PFSK-1 (cell line): ENCODE results near the gene POLR1E.

ENCODE experiments used
- FOXP2 ChIP-seq: optimal IDR thresholded peaks from 2 replicates; pipeline ENCODE3; 2011; ENCODE audit warnings: borderline replicate concordance, control low read depth, inconsistent platforms; ENCODE audit not compliant: insufficient read depth; ENCODE audit errors: extremely low read length, extremely low read depth
- POLR2AphosphoS5 ChIP-seq: IDR thresholded peaks from 2 replicates; pipeline ENCODE4 v1.6.1; 2012; ENCODE audit warnings: low read depth, mild to moderate bottlenecking, control low read depth, low read length, moderate library complexity
- REST ChIP-seq, 2 experiments: IDR thresholded peaks; 2 replicates each; pipeline versions ENCODE4 v1.6.1 to v1.8.0; 2011 to 2012; ENCODE audit warnings: low read depth in 2 of 2, low read length in 2 of 2, control low read depth in 1 of 2, inconsistent platforms in 1 of 2, mild to moderate bottlenecking in 1 of 2, moderate library complexity in 1 of 2; ENCODE audit not compliant: insufficient read depth in 1 of 2
- SIN3A ChIP-seq: IDR thresholded peaks from 2 replicates; pipeline ENCODE4 v1.6.1; 2012; ENCODE audit warnings: mild to moderate bottlenecking, low read length, moderate library complexity, borderline replicate concordance; ENCODE audit not compliant: insufficient read depth
- TAF1 ChIP-seq: IDR thresholded peaks from 2 replicates; pipeline ENCODE4 v1.6.1; 2012; ENCODE audit warnings: low read length, control low read depth, borderline replicate concordance; ENCODE audit not compliant: insufficient read depth

Gene POLR1E

GRCh38 chr9:37456817-37457216 lies 28.9 kb upstream of the POLR1E start:
- TF ChIP-seq TAF1: no peak
- no peak for TF ChIP-seq REST (IDR thresholded peaks at IDR 0.05; ENCODE audit: insufficient read depth in 1 of 2, low read depth in 2 of 2, low read length in 2 of 2)
- TF ChIP-seq FOXP2: no peak
- TF ChIP-seq POLR2AphosphoS5: no peak
- no peak for TF ChIP-seq SIN3A

- TF ChIP-seq SIN3A (no peak), TAF1 (no peak), POLR2AphosphoS5 (no peak), FOXP2 (no peak), REST (IDR thresholded peaks at IDR 0.05; ENCODE audit: insufficient read depth in 1 of 2, low read depth in 2 of 2, low read length in 2 of 2) (no peak)
Observed at GRCh38 chr9:37464006-37464405, 21.7 kb upstream of the POLR1E start.

GRCh38 chr9:37464426-37465248 lies 21.1 kb upstream of the POLR1E start:
- TF ChIP-seq REST (IDR thresholded peaks at IDR 0.05; ENCODE audit: insufficient read depth in 1 of 2, low read depth in 2 of 2, low read length in 2 of 2): no peak
- no peak for TF ChIP-seq TAF1
- TF ChIP-seq SIN3A: no peak
- no peak; the same call in 1 of the 2 replicates for TF ChIP-seq POLR2AphosphoS5
- TF ChIP-seq FOXP2: no peak

GRCh38 chr9:37465249-37466036 lies 20.3 kb upstream of the POLR1E start, which contains the start of gene ZBTB5:
Gene ZBTB5, minus strand, starts transcription at chr9:37465450. Its CDS starts 22,899 bp downstream, at chr9:37442551.
- TF ChIP-seq SIN3A (peak; percentile 15; the same call in 1 of the 2 replicates), TAF1 (0 out of 2 replicates have a peak, but pooled peaks have one; percentile 63), POLR2AphosphoS5 (peak; percentile 71; the same call in 1 of the 2 replicates), REST (IDR thresholded peaks at IDR 0.05; ENCODE audit: insufficient read depth in 1 of 2, low read depth in 2 of 2, low read length in 2 of 2) (no peak)
